Body of pancreas (tissue), 2 donors: ENCODE measurements around the gene KLRB1. TPM values are rescaled to one million over a fixed set of nuclear protein-coding genes. Genes with fewer than 3 reads are reported as not detected.

ENCODE experiments used
- small RNA-seq: library from RNA; depleted of rRNA; stranded (forward); fragments of <200 nt; gene quantifications from one replicate; pipeline ENCODE3, GENCODE V24; 2016
- total RNA-seq, 2 donors: library from RNA; depleted of rRNA; stranded (reverse); fragments of >200 nt; gene quantifications; one replicate each; pipeline ENCODE4 v1.1.0, GENCODE V29; 2016

Gene KLRB1
- total RNA-seq, 2 donors from 2014 or later: 0.26 TPM; not detected in 1

Small RNA genes within 50 kb of the gene (small RNA-seq; reads per million reads assigned to genes)
- gene AC010186.4 (not detected), gene RNU6-700P (not detected)

Other genes with a start within 250 kb of the KLRB1 start
- 1 to 10 TPM; 5.3 to 7.5 TPM for gene CLEC2D, start 61.8 kb upstream of the KLRB1 start, total RNA-seq
- gene CLECL1, start 125.2 kb upstream of the KLRB1 start, total RNA-seq: not detected
- 1 to 10 TPM; 3.1 to 4.0 TPM for gene CD69, start 153.0 kb upstream of the KLRB1 start, total RNA-seq
- gene KLRF1, start 219.6 kb upstream of the KLRB1 start, total RNA-seq: not detected